ENCODE data around the gene ATP6V0B.

The ATP6V0B gene

GRCh38 chr1:43970911-43971310 lies 3.8 kb upstream of the ATP6V0B start:
- no peak overlapping the region for H3K27ac ChIP-seq
- TF ChIP-seq CTCF (conservative IDR thresholded peaks at IDR 0.05), result no peak
- TF ChIP-seq ZFX (IDR thresholded peaks at IDR 0.05), result no peak

GRCh38 chr1:43971336-43971980 lies 3.3 kb upstream of the ATP6V0B start:
- TF ChIP-seq CTCF (conservative IDR thresholded peaks at IDR 0.05) (no peak), ZFX (IDR thresholded peaks at IDR 0.05) (no peak)

GRCh38 chr1:43973981-43974442 lies 748 bp upstream of the ATP6V0B start:
- peak overlapping the region; percentile 96 for H3K27ac ChIP-seq
- no peak for TF ChIP-seq ZFX (IDR thresholded peaks at IDR 0.05)

More at GRCh38 chr1:43971336-43971980, 3.3 kb upstream of the ATP6V0B start:
- H3K27ac ChIP-seq, result no peak overlapping the region

GRCh38 chr1:43975249-43975961 lies 645 bp downstream of the ATP6V0B start:
- TF ChIP-seq CTCF (conservative IDR thresholded peaks at IDR 0.05), result no peak
- TF ChIP-seq ZFX (IDR thresholded peaks at IDR 0.05), result no peak
- peak overlapping the region; percentile 96 for H3K27ac ChIP-seq

- H3K27ac ChIP-seq, result peak overlapping the region; percentile 96
Measured at GRCh38 chr1:43976045-43976444, 1.3 kb downstream of the ATP6V0B start.

GRCh38 chr1:43976890-43977289 lies 2.1 kb downstream of the ATP6V0B start:
- no peak overlapping the region for H3K27ac ChIP-seq
- TF ChIP-seq ZFX (IDR thresholded peaks at IDR 0.05), result no peak
- no peak for TF ChIP-seq CTCF (conservative IDR thresholded peaks at IDR 0.05)

More at GRCh38 chr1:43976045-43976444, 1.3 kb downstream of the ATP6V0B start:
- TF ChIP-seq CTCF (conservative IDR thresholded peaks at IDR 0.05) (no peak), ZFX (IDR thresholded peaks at IDR 0.05) (no peak)

GRCh38 chr1:43977376-43978263 lies 2.9 kb downstream of the ATP6V0B start:
- H3K27ac ChIP-seq, result peak overlapping the region; percentile 76
- TF ChIP-seq ZFX (IDR thresholded peaks at IDR 0.05) (no peak), CTCF (conservative IDR thresholded peaks at IDR 0.05) (no peak)

Measured in C4-2B (cell line).